Adipocyte (in vitro differentiated cells): Measurements from ENCODE around the gene NOL4L.

Experiments used
- DNase-seq: peaks from one replicate; pipeline ENCODE4 v3.0.0-alpha.2; 2015; ENCODE audit warnings: low read depth
- H3K27me3 ChIP-seq: replicated peaks from 2 replicates; pipeline ENCODE4 v1.7.0; 2013; ENCODE audit warnings: mild to moderate bottlenecking, low read length, moderate library complexity; ENCODE audit not compliant: control insufficient read depth, insufficient read depth
- H3K36me3 ChIP-seq: 2 replicates; pipeline ENCODE4 v1.7.0; 2013; ENCODE audit warnings: low read length, mild to moderate bottlenecking, moderate library complexity; ENCODE audit not compliant: control insufficient read depth, insufficient read depth, severe bottlenecking
- H3K4me1 ChIP-seq: 2 replicates; pipeline ENCODE4 v1.7.0; 2013; ENCODE audit warnings: mild to moderate bottlenecking, low read length, moderate library complexity; ENCODE audit not compliant: control insufficient read depth, insufficient read depth
- H3K4me3 ChIP-seq: 2 replicates; pipeline ENCODE4 v1.7.0; 2013; ENCODE audit warnings: mild to moderate bottlenecking, low read length, moderate library complexity
- H3K9ac ChIP-seq: 2 replicates; pipeline ENCODE4 v1.7.0; 2013; ENCODE audit warnings: mild to moderate bottlenecking, low read length, moderate library complexity
- H3K9me3 ChIP-seq: 2 replicates; pipeline ENCODE4 v1.7.0; 2013; ENCODE audit warnings: mild to moderate bottlenecking, low read length, moderate library complexity; ENCODE audit not compliant: control insufficient read depth

NOL4L gene

DNA sequence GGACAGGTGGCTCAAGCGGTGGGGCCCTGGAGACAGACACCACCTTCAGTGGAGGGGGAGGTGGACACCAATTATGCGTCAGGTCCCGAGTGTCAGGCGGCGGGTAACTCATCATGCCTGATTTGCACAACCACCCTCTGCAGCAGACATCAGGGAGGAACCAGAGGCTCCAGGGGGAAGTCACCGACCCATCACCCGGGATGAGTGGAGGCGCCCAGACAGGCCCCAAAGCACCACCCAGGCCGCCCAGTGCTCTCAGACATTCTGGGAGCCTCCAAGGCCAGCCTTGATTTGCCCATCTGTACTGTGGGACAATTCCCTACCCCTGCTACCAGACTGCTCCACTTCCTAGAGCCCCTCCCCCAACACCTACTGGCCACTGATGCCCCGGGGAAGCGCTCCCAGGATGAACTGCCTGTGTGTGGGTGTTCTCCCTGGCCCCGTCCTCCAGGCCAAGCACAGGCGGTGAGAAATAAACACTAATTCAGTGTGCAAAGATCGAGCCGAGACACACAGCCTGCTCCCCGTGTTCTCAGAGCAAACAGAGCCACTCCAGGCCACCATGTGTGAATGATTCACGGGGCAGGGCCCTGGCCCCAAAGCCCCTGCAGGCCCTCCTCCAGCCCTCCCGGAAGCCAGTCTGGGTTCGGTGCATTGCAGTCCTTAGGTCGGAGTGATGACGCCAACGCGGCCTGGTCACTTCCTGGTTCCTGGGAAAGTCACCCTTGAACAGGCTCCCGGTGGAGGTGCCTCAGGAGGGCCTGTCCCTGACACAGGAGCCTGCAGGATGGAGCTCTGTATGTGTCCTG is 119.8 kb downstream of the NOL4L start:
- Histone ChIP-seq H3K4me3 (peak overlapping the region; percentile 11), H3K4me1 (peaks cover 7% of the 10 kb centered on the region), H3K27me3 (no peaks in the 10 kb centered on the region), H3K9ac (peak overlapping the region; percentile 39), H3K36me3 (no peaks in the 10 kb centered on the region), H3K9me3 (no peaks in the 10 kb centered on the region)
- no peak for DNase-seq

DNA sequence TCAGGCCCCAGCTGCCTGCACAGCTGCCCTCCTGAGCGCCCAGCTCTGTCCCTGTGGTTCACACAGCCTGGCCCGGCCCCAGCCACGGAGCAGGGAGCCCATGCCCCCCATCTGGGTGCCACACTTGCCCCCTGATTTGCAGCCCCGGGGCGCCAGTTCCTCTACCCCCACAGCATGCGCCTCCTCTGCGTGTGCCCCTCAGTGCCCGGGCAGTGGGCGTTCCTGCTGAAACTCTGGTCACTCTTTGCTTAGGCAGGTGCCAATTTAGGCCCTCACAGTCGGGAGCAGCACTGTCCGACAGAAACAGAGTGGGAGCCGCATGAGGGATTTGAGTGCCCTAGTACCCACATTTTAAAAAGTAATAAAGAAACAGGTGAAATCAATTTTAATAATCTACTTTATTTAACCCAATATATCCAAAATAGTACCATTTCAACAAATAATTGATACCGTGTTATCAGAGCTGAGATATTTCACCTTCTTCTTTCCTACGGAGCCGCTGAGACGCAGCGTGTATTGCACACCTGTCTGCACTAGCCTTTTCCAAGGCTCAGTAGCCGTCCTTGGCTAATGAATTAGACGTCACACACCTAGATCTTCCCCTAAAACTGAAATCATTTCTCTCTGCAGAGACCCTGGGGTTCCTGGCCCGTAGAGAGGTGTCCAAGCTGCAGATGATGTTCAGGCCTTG is 120.6 kb downstream of the NOL4L start:
- Histone ChIP-seq H3K27me3 (no peaks in the 10 kb centered on the region), H3K9me3 (no peaks in the 10 kb centered on the region), H3K9ac (no peak overlapping the region), H3K4me3 (no peak overlapping the region), H3K4me1 (peaks cover 7% of the 10 kb centered on the region), H3K36me3 (no peaks in the 10 kb centered on the region)
- DNase-seq = no peak

DNA sequence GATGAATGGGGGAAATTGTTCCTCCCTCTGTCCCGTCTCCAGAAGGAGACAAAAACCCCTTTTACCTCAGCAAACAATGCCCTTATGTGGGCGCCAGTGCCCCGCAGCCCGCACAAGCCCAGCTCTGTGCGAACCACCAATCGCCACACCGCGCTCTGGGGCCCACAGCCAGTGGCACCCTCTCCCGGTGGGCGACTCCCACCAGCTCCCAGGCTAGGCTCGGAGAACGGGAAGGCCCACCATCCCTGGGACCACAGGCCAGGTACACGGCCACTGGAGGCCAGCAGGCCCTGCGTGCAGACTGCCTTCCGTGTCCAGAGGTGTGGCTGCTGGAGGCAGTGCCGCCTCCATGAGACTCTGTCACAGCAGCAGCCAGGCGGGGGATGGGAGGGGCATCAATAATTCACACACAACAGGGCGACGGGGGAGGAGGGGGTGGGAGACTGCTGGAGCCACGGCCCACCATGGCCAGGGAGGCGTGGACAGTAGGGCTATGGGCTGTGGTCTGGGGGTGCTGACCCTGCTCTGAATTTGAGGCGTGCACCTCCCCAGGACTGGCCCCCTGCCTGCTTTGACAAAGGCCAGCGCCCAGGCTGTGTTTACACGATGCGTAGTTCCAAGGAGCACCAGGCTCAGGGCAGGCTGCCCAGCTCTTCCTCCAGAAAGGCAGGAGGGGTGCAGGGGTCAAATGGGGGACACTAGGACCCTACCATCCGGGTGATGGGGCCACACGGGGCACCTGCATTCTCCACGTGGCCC is 121.3 kb downstream of the NOL4L start:
- no peak for DNase-seq

DNA sequence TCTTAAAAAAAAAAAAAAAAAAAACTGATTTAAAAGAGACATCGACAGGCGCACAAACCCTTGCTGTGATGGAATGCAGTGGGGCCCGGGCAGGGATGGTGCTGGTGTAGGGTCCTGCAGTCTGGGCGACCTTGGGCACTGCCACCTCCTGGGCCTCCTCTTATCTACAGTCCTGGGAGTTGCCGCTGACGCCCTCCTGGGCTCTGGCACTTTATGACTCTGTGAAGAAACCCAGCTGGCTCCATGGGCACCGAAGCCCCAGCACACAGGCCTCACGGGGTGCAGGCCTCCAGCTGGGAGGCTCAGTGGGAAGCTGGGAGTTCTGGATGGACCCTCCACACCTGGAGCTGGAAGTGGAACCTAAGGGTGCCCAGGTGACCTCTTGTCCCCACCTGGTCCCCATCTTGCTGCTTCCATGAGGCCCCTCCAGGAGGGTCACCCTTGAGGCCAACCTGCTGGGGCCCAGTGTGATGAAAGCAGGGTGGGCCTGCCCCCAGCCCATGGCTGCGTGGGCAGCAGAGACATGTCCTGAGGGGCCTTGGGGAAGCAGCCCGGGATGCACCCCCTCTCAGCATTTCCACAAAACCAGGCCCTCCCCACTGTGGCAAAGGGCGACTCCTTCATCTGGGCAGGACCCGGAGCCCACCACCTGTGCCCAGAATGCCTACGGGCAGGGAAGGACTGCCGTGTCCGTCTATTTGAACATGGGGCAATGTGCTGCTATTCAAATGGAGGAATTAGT is 122.1 kb downstream of the NOL4L start:
- no peak overlapping the region for H3K9ac ChIP-seq
- no peaks in the 10 kb centered on the region for H3K9me3 ChIP-seq
- H3K27me3 ChIP-seq = no peaks in the 10 kb centered on the region
- DNase-seq = no peak
- H3K4me1 ChIP-seq = peaks cover 7% of the 10 kb centered on the region
- no peak overlapping the region for H3K4me3 ChIP-seq
- H3K36me3 ChIP-seq = no peaks in the 10 kb centered on the region

More for the DNA sequence above, 121.3 kb downstream of the NOL4L start:
- Histone ChIP-seq H3K36me3 (no peaks in the 10 kb centered on the region), H3K4me1 (peaks cover 7% of the 10 kb centered on the region), H3K4me3 (no peak overlapping the region), H3K9me3 (no peaks in the 10 kb centered on the region), H3K9ac (no peak overlapping the region), H3K27me3 (no peaks in the 10 kb centered on the region)

- Histone ChIP-seq H3K27me3 (no peaks in the 10 kb centered on the region), H3K36me3 (no peaks in the 10 kb centered on the region), H3K9ac (no peak overlapping the region), H3K4me3 (no peak overlapping the region), H3K9me3 (no peaks in the 10 kb centered on the region), H3K4me1 (peaks cover 10% of the 10 kb centered on the region)
- DNase-seq = no peak
Measured at GRCh38 chr20:32461836-32462600, 123.1 kb downstream of the NOL4L start.

DNA sequence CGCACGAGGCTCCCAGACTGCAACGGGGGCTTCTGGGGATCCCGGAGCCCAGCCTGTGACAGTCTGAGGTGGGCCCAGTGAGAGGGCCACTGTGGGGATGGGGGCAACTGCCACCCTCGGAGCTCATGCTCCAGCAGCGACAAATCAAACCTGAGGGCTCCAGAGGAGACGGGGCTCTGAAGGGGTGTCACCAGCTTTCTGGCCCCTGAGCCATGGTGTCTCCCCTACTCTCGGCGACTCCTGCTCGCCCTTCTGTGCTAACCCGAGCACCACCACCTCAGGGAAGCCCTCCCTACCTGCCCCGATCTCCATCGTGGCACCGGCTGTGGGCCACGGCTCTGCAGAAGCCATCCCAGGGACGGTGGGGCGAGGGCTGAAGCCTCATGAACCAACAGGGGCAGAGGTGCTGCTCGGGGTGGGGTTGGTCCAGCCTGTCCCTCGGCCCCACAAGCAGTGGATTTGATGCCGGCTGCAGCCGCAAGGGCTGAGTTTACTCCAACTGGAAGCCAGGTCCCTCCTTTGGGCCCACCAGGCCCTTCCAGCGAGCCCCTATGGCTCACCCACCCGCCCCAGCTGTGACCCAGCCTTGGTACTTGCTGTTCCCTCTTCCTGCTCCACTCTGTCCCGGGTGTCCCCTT is 124.3 kb downstream of the NOL4L start:
- no peak for DNase-seq
- Histone ChIP-seq H3K9me3 (no peaks in the 10 kb centered on the region), H3K36me3 (no peaks in the 10 kb centered on the region), H3K27me3 (no peaks in the 10 kb centered on the region), H3K4me3 (no peak overlapping the region), H3K9ac (no peak overlapping the region), H3K4me1 (peaks cover 9% of the 10 kb centered on the region)

DNA sequence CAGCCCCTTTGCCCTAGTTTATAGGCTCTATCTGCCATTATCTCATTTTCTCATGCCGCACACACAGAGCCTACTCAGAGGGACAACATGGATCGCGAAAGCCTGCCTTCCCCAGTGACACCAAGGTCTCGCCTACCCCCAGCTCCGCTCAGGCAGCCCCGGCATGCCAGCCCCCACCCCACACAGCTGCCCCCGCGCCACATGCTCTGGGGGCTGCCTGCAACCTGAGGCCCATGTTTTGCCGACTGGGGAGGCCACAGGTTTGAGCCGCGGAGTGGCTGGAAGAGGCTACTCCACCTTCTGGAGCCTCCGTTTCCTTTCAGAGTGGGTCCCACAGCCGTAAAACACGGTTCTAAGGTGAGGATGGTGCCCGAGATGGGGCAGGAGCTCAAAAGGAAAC is 124.9 kb downstream of the NOL4L start:
- Histone ChIP-seq H3K9me3 (no peaks in the 10 kb centered on the region), H3K27me3 (no peaks in the 10 kb centered on the region), H3K4me3 (no peak overlapping the region), H3K36me3 (no peaks in the 10 kb centered on the region), H3K9ac (no peak overlapping the region), H3K4me1 (peaks cover 3% of the 10 kb centered on the region)
- no peak for DNase-seq

GRCh38 chr20:32458837-32459220 is 126.3 kb downstream of the NOL4L start:
- no peaks in the 10 kb centered on the region for H3K27me3 ChIP-seq
- H3K4me3 ChIP-seq = no peak overlapping the region
- H3K4me1 ChIP-seq = peaks cover 2% of the 10 kb centered on the region
- no peak overlapping the region for H3K9ac ChIP-seq
- no peaks in the 10 kb centered on the region for H3K36me3 ChIP-seq
- no peaks in the 10 kb centered on the region for H3K9me3 ChIP-seq
- DNase-seq = no peak

DNA sequence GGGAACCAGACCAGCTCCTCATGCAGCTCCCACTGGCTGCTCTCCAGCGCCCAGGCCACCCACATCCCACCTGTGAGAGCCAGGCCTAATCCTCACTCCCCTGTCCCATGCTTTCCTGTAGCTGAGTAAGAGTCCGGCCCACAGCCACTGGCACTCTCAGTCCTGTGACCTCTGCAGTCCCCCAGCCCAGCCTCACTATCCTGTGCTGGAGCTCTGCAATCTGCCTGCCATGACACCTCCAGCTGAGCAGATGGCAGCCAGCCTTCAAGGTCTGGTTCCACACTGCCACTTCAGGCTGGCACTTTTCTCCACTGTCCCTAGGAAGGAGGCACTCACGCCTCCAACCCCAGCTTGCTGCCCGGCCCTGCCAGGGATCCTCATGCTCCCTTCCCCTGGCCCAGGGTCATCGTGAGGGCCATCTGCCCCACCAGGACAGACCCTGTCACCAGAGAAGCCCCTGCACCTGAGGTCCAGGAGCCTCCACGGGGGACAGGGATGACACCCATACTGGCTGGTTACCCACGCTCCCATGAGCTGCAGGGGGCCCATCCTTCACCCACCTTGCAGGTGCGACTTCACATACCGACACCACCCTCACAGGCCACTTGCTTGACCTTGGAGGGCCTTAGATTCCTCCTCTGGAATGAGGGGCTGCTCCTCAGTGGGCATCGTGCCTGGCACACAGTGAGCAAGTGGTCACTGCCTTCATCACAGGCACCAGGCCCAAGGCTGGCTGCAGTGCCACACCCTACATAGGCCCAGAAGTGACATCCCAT is 126.9 kb downstream of the NOL4L start:
- Histone ChIP-seq H3K4me3 (no peak overlapping the region), H3K36me3 (no peaks in the 10 kb centered on the region), H3K27me3 (no peaks in the 10 kb centered on the region), H3K9ac (no peak overlapping the region), H3K4me1 (peaks cover 2% of the 10 kb centered on the region), H3K9me3 (no peaks in the 10 kb centered on the region)
- DNase-seq = no peak
